GM19372 (cell line): ENCODE results near the gene RELN.
"Not testable (repeated sequence)": the region's sequence is repeated elsewhere in the genome, so short reads cannot be mapped to it uniquely, and the experiment has no call there.

Source experiments
- ATAC-seq: cut with Tn5 transposase; IDR thresholded peaks from one replicate; pipeline ENCODE4 v1.9.1; 2021; ENCODE audit warnings: mild to moderate bottlenecking, low read depth, moderate library complexity; ENCODE audit not compliant: unreplicated experiment

Gene RELN

GRCh38 chr7:103857435-103857834 is 132.0 kb downstream of the RELN start:
- ATAC-seq: no peak

GRCh38 chr7:103856929-103857328 is 132.5 kb downstream of the RELN start:
- ATAC-seq: no peak

GRCh38 chr7:103855671-103856070 is 133.8 kb downstream of the RELN start:
- no peak for ATAC-seq

DNA sequence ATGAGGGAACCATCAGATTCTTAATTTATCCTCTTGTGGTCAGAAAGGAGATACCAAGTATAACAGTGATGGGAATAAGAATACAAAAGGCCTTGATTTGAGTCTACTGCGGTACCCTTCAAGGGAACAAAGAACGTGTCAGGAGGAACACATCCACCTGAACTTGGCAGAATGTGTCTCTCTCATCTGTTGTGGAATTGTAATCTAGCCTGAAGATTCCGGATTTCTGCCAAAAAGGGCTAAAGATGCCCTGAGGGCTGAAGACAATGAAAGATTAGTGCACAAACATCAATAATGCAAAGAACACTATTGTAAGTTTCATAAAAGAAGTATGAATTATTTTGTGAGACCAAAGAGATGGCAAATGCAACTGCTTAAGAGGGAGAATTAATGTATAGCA is 134.8 kb downstream of the RELN start:
- ATAC-seq: no peak

DNA sequence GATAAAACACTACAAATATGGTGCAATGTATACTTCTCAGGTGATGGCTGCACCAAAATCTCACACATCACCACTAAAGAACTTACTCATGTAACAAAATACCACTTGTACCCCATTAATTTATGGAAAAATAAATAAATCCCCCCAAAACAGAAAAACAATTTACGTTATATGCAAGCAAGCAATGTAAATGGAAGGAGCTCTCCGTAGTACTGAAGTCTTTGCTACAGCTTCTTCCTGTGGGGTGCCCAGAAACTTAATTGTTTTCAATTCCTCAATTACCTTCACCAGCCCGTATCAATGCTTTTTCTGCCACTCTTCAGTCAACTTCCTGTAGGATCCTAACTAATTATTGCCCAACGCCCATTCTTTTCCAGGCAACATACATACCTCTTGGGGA is 138.1 kb downstream of the RELN start:
- no peak for ATAC-seq

DNA sequence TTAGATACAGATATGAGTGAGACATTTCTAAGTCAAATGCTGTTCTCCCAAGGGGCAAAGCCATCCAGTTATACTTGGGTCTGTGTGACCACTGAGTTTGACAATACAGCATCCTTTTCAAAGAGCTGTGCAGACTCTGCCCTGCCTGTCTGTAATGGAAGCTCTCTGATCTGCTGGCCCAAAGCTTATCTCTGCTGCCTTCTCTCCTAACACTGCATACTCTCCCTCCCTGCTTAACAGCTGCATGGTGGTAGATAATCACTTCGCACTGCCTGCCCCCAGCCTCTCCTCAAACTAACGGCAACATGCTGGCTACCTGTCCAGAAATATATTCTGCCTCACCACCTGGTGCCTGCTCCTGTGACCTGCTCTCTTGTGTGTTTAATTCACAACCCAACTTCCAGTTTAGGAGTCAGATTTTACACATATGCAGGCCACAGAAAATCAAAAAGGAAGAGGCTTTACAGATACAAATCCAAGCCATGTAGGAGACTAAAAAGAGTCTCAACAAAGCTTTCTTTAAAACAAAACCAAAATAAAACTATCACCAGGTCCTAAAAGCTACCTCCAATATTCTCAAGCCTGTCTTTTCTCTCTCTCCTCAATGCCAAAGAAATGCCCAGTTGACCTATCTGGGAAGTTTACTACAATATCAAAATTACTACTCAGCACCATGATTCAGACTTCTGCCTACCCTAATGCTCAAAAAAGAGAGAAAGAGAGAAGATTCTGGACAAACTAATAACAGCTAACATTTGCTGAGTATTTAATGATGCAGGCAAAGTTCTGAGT is 145.6 kb downstream of the RELN start:
- no peak for ATAC-seq

GRCh38 chr7:103833401-103833800 is 156.1 kb downstream of the RELN start:
- ATAC-seq: no peak

GRCh38 chr7:103832438-103832837 is 157.0 kb downstream of the RELN start:
- ATAC-seq: no peak

- ATAC-seq: no peak
Observed at GRCh38 chr7:103824251-103824650, 165.2 kb downstream of the RELN start.

- ATAC-seq: no peak
Observed at GRCh38 chr7:103823084-103823483, 166.4 kb downstream of the RELN start.

DNA sequence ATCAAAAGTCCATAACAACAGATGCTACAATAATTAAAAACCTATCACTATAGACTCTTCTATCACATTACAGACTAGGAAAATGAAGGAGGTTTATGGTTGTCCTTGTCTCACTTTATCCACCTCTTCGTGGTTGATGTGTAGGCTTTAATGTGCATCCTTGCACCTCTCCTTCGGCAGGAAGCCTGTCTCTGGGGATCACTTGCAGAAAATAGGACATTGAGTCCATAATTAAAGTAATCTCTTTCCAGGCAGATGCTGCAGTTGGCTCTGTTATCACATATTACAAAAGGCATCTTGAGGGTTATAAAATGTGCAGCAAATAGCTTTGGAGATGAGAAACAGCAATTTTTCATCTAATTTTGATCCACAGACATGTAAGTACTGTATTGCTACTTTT is 168.4 kb downstream of the RELN start:
- no peak for ATAC-seq

- not testable (repeated sequence) for ATAC-seq
Observed at GRCh38 chr7:103815972-103816371, 173.5 kb downstream of the RELN start.

GRCh38 chr7:103813970-103814369 is 175.5 kb downstream of the RELN start:
- no peak for ATAC-seq

DNA sequence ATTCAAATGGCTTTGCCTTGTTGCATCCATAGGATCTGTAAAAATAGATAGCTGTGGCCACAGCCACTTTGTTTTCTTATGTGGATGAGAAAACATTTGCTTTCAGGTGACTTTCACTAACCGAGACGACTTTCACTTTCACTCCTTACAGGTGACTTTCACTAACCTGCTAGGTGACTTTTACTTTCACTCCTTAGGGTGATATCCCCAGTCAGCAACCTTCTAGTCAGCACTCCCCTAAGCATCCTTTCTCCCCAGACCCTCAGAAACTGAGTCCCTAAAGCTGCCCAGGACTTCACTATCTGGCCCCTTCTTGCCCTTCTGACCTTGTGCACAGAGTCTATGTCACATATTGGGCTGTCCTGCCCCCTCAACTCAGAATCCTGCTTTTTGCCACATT is 177.5 kb downstream of the RELN start:
- no peak for ATAC-seq

GRCh38 chr7:103811290-103811689 is 178.2 kb downstream of the RELN start:
- no peak for ATAC-seq

DNA sequence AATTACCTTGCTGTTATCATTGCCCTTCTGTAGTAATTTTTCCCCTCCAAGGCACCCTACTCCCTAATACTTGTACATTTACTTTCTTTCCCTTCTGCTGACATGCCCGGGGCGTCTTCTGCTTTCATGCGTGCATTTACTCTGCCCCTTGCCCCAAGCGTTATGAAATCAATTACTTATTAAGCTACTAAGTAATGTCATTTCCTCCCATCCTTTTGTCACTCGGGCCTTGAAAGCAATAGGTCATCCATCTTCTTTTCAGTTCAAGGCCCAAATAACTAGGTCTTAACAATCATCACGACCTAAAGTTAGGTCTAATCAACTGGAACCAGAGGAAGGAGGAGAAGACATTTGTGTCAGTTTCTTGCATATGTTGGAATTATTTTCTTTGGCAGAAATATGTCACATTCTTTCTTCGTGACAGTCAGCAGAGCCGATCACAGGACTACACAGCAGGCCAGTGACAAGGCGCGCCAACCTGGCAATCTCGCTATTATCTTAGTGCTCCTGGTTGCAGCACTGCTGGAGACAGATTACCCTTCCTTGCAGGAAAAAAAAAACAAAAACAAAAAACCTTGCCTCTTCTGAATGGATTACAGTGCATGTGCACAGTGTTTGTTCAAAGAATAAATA is 179.2 kb downstream of the RELN start:
- ATAC-seq: no peak

GRCh38 chr7:103809229-103809994 is 180.0 kb downstream of the RELN start:
- ATAC-seq: no peak

- no peak for ATAC-seq
Observed at GRCh38 chr7:103805346-103805745, 184.1 kb downstream of the RELN start.

DNA sequence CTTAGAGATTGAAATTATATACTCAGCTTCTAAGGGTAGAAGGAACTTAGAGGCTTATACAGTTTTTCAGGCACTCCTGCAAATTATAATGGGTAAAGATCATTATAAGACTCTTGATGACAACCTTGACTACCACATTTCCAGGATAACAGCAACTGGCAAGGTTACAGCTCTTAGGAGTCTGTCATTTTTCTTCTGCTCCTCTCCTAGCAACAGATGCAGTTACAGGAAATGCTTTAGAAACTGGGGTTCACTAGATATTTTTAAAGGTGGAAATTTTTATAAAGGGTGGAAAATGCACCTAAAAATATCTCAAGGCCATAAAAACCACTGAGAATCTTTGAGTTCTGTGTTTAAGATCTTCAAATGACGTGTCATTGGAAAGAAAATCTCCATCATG is 185.8 kb downstream of the RELN start:
- no peak for ATAC-seq

- no peak for ATAC-seq
Observed at GRCh38 chr7:103799298-103799697, 190.2 kb downstream of the RELN start.

GRCh38 chr7:103797647-103798307 is 191.7 kb downstream of the RELN start:
- no peak for ATAC-seq
